K562 (cell line): ENCODE results near the gene RHEB. TPM values are rescaled to one million over a fixed set of nuclear protein-coding genes. Genes with fewer than 3 reads are reported as not detected.

Source experiments
- ATF7 ChIP-seq: fragments of 450-650 bp; IDR thresholded peaks from 2 replicates; pipeline ENCODE4 v1.7.1; 2014; ENCODE audit warnings: mild to moderate bottlenecking, moderate library complexity
- CTBP1 ChIP-seq: fragments of 450-650 bp; IDR thresholded peaks from 2 replicates; pipeline ENCODE4 v1.6.1; 2016; ENCODE audit warnings: borderline replicate concordance
- NFE2 ChIP-seq: IDR thresholded peaks from 2 replicates; pipeline ENCODE4 v1.6.1; 2014; ENCODE audit warnings: antibody characterized with exemption, low read depth
- ZNF589 ChIP-seq: fragments of 200-800 bp; sonication (Bioruptor generic); IDR thresholded peaks from 2 replicates; pipeline ENCODE4 v1.6.1; 2016; ENCODE audit warnings: low read depth, missing genetic modification characterization, missing compliant biosample characterization
- polyA plus RNA-seq, 8 experiments: library from polyadenylated mRNA; depleted of rRNA in 4 of 8; stranded (reverse) in 5 of 8; unstranded in 3 of 8; fragments of >200 nt; fragmentation: Nextera tagmentation in 2 of 8; fragmentation: Illumina TruSeq in 1 of 8; extraction: Ambion mirVana in 2 of 8; extraction: Trizol in 1 of 8; gene quantifications; 2 replicates each; pipeline versions ENCODE4 v1.2.1 to v1.2.3, GENCODE V29; 2011 to 2014; ENCODE audit warnings: inconsistent platforms in 1 of 8, missing spikeins in 1 of 8
- total RNA-seq, 7 experiments: library from RNA; depleted of rRNA in 6 of 7; stranded (reverse); fragments of >200 nt in 6 of 7; fragmentation: Illumina TruSeq in 2 of 7; extraction: Trizol in 2 of 7; gene quantifications; 2 replicates each; pipeline versions ENCODE4 v1.2.1 to v1.2.3, GENCODE V29; 2011 to 2021; ENCODE audit warnings: low replicate concordance in 1 of 7
- TF ChIP-seq, protein P1 (sequence below): fragments of 450-650 bp; IDR thresholded peaks from 2 replicates; pipeline ENCODE4 v1.6.1; 2016; ENCODE audit warnings: mild to moderate bottlenecking, moderate library complexity

RHEB gene
- total and polyA plus RNA-seq, 9 of the 15 experiments (the other 6 are each of a cell fraction or from before 2014, with no cell fraction given): 28.5 to 249 (median 182) TPM

DNA sequence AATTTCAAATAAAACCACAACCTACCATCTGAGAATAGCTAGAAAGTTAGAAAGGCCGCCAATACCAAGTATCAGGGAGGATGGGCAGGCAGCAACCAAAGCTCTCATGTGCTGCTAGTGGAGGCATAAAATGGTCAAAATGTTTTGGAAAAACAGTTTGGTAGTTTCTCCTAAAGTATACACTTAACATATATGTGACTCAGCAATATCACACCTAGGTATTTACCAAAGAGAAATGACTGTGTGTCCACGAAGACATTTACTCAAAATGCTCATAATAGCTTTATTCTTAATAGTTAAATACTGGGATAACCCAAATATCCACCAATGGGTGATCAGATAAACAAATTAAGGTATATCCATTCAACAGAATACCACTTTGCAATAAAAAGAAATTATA is 14.3 kb downstream of the RHEB start (continued):
- TF ChIP-seq, protein P1, sequence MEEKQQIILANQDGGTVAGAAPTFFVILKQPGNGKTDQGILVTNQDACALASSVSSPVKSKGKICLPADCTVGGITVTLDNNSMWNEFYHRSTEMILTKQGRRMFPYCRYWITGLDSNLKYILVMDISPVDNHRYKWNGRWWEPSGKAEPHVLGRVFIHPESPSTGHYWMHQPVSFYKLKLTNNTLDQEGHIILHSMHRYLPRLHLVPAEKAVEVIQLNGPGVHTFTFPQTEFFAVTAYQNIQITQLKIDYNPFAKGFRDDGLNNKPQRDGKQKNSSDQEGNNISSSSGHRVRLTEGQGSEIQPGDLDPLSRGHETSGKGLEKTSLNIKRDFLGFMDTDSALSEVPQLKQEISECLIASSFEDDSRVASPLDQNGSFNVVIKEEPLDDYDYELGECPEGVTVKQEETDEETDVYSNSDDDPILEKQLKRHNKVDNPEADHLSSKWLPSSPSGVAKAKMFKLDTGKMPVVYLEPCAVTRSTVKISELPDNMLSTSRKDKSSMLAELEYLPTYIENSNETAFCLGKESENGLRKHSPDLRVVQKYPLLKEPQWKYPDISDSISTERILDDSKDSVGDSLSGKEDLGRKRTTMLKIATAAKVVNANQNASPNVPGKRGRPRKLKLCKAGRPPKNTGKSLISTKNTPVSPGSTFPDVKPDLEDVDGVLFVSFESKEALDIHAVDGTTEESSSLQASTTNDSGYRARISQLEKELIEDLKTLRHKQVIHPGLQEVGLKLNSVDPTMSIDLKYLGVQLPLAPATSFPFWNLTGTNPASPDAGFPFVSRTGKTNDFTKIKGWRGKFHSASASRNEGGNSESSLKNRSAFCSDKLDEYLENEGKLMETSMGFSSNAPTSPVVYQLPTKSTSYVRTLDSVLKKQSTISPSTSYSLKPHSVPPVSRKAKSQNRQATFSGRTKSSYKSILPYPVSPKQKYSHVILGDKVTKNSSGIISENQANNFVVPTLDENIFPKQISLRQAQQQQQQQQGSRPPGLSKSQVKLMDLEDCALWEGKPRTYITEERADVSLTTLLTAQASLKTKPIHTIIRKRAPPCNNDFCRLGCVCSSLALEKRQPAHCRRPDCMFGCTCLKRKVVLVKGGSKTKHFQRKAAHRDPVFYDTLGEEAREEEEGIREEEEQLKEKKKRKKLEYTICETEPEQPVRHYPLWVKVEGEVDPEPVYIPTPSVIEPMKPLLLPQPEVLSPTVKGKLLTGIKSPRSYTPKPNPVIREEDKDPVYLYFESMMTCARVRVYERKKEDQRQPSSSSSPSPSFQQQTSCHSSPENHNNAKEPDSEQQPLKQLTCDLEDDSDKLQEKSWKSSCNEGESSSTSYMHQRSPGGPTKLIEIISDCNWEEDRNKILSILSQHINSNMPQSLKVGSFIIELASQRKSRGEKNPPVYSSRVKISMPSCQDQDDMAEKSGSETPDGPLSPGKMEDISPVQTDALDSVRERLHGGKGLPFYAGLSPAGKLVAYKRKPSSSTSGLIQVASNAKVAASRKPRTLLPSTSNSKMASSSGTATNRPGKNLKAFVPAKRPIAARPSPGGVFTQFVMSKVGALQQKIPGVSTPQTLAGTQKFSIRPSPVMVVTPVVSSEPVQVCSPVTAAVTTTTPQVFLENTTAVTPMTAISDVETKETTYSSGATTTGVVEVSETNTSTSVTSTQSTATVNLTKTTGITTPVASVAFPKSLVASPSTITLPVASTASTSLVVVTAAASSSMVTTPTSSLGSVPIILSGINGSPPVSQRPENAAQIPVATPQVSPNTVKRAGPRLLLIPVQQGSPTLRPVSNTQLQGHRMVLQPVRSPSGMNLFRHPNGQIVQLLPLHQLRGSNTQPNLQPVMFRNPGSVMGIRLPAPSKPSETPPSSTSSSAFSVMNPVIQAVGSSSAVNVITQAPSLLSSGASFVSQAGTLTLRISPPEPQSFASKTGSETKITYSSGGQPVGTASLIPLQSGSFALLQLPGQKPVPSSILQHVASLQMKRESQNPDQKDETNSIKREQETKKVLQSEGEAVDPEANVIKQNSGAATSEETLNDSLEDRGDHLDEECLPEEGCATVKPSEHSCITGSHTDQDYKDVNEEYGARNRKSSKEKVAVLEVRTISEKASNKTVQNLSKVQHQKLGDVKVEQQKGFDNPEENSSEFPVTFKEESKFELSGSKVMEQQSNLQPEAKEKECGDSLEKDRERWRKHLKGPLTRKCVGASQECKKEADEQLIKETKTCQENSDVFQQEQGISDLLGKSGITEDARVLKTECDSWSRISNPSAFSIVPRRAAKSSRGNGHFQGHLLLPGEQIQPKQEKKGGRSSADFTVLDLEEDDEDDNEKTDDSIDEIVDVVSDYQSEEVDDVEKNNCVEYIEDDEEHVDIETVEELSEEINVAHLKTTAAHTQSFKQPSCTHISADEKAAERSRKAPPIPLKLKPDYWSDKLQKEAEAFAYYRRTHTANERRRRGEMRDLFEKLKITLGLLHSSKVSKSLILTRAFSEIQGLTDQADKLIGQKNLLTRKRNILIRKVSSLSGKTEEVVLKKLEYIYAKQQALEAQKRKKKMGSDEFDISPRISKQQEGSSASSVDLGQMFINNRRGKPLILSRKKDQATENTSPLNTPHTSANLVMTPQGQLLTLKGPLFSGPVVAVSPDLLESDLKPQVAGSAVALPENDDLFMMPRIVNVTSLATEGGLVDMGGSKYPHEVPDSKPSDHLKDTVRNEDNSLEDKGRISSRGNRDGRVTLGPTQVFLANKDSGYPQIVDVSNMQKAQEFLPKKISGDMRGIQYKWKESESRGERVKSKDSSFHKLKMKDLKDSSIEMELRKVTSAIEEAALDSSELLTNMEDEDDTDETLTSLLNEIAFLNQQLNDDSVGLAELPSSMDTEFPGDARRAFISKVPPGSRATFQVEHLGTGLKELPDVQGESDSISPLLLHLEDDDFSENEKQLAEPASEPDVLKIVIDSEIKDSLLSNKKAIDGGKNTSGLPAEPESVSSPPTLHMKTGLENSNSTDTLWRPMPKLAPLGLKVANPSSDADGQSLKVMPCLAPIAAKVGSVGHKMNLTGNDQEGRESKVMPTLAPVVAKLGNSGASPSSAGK: peak; percentile 30; the same call in 1 of the 2 replicates
- TF ChIP-seq ZNF589 (CRISPR knock-in tag) (no peak), NFE2 (peak; percentile 92), ATF7 (0 out of 2 replicates have a peak, but pooled peaks have one; percentile 7), CTBP1 (no peak)
